Measurements from ENCODE around the gene TOP3B.
"Not testable (repeated sequence)": the region's sequence is repeated elsewhere in the genome, so short reads cannot be mapped to it uniquely, and the experiment has no call there.

- TF ChIP-seq, protein P1, sequence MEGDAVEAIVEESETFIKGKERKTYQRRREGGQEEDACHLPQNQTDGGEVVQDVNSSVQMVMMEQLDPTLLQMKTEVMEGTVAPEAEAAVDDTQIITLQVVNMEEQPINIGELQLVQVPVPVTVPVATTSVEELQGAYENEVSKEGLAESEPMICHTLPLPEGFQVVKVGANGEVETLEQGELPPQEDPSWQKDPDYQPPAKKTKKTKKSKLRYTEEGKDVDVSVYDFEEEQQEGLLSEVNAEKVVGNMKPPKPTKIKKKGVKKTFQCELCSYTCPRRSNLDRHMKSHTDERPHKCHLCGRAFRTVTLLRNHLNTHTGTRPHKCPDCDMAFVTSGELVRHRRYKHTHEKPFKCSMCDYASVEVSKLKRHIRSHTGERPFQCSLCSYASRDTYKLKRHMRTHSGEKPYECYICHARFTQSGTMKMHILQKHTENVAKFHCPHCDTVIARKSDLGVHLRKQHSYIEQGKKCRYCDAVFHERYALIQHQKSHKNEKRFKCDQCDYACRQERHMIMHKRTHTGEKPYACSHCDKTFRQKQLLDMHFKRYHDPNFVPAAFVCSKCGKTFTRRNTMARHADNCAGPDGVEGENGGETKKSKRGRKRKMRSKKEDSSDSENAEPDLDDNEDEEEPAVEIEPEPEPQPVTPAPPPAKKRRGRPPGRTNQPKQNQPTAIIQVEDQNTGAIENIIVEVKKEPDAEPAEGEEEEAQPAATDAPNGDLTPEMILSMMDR (conservative IDR thresholded peaks at IDR 0.05; ENCODE audit: low read length), result 0 out of 2 replicates have a peak, but pooled peaks have one; percentile 28
- not testable (repeated sequence) for TF ChIP-seq EZH2phosphoT487 (IDR thresholded peaks at IDR 0.05; ENCODE audit: borderline replicate concordance, low read depth, low read length)
Observed at GRCh38 chr22:21939935-21940334, 42.7 kb downstream of the TOP3B start.
